ENCODE results near the gene LMF1.

Gene LMF1

GRCh38 chr16:928526-928925 is 42.3 kb downstream of the LMF1 start:
- DNase-seq (ENCODE audit: low spot score), result no peak

DNA sequence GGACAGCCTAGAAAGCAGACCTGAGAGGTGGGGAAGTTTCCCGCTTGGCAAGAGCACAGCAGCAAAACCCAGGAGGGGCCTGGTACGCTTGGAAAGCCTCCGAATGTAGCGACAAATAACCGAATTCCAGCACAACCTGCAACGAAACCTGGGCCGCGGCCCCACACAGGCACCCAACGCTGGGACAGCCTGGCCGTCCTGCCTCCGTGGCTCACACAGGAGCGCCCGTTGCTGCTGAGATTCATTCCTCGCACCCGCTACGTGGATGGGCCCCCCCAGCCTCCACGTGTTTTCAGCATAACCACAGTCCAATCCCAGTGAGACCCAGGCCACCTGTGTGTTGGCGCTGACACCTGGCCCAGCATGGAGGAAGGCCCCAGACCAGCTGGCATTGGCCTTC is 42.9 kb downstream of the LMF1 start:
- DNase-seq (ENCODE audit: low spot score), result no peak

DNA sequence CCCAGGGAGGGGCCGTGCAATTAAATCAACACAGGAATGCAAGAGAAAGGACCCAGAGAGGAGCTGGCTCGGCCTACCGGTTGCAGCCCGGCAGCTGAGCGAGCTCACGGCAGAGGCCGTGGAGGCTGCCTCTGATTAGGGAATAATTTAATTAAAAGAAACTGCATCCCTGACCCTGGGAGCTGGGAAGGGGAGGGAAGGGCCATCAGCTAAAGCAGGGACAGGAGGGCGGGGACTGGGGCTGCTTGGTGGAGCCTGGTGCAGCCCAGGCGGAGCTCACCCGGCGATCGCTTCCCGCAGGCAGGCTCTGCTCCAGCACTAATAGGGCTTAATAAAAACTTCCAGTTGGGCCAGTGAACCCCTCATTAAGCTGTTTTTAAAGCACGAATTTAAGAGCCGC is 43.4 kb downstream of the LMF1 start:
- no peak for DNase-seq (ENCODE audit: low spot score)

- no peak for DNase-seq (ENCODE audit: low spot score)
Observed at GRCh38 chr16:926715-927114, 44.1 kb downstream of the LMF1 start.

DNA sequence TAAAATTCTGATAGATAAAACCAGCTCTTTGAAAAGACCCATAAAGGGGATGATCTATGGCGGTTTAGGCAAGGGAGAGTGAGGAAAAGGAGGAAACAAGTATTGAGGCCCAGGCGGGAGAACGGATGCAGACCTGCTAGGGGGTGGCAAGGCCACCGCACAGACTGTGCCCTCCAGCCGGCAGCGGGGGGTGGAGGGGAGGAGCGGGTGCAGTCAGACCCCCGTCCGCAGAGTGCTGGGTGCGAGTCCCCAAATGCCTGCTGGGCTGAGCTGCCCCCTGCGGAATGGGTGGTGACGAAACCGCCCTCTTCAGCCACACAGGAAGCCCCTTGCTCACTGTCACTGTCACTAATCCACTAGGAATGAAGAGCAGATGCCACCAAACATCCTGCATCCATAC is 46.0 kb downstream of the LMF1 start:
- DNase-seq (ENCODE audit: low spot score), result no peak

GRCh38 chr16:924063-924462 is 46.7 kb downstream of the LMF1 start:
- no peak for DNase-seq (ENCODE audit: low spot score)

GRCh38 chr16:923184-923583 is 47.6 kb downstream of the LMF1 start:
- DNase-seq (ENCODE audit: low spot score), result no peak

DNA sequence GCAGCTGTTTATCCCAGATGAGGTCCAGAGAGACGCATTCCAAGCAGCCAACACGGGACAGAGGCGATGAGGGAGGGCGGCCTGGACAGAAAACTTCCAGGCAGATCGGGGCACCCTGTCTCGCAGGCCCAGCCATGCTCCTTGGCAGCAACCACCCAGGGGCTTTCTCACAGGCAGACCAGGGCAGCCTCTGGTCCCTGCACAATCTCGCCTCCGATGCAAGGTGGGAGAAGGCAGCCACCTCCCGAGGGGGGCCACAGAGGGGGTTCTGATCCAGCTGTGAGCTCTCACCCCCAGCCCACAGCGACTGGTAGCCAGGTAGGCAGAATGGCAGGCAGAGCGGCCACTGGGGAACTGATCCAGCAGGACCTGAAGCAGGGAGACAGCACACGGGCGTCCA is 48.7 kb downstream of the LMF1 start:
- no peak for DNase-seq (ENCODE audit: low spot score)

GRCh38 chr16:921321-921905 is 49.4 kb downstream of the LMF1 start:
- no peak for DNase-seq (ENCODE audit: low spot score)

GRCh38 chr16:920717-921116 is 50.1 kb downstream of the LMF1 start:
- no peak for DNase-seq (ENCODE audit: low spot score)

- DNase-seq (ENCODE audit: low spot score), result no peak
Observed at GRCh38 chr16:920051-920681, 50.6 kb downstream of the LMF1 start.

- no peak for DNase-seq (ENCODE audit: low spot score)
Observed at GRCh38 chr16:919658-920050, 51.1 kb downstream of the LMF1 start.

GRCh38 chr16:918741-919657 is 51.8 kb downstream of the LMF1 start:
- no peak for DNase-seq (ENCODE audit: low spot score)

- no peak for DNase-seq (ENCODE audit: low spot score)
Observed at GRCh38 chr16:918068-918467, 52.7 kb downstream of the LMF1 start.

GRCh38 chr16:917591-918061 is 53.2 kb downstream of the LMF1 start:
- no peak for DNase-seq (ENCODE audit: low spot score)

DNA sequence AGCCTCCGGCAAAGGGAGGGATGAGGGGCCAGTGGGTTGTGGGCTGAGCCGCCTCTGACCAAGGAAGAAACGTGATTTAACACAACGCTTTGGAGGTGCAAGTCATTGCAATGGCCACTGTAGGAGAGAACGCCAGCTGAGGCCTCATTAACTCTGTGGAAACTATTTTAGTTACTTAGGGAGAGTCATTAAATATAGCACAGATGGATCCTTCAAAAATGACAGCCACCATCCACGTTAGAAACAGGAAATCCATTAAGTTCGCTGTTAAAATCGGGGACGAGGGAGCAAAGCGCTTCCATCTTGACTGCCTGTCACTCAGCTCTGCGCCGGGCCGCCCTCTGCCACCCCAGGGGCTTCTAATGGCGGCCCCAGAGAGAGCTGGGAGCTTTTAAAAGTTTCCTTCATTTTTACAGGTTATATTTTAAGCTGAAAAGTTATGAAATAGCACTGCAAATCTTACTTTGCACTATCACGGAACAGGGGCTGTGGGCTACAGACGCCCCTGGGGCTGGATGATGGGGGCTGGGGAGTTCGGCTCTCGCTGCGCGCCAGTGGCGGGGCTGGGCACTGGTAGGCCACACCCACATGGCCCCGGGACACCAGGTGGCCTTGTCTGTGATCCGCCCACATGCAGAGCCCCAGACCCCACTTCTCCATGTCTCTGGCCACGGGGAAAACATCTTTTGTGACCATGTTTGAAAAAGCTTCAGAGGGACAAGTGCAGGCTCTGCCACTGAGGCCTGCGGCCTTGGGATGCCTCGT is 54.6 kb downstream of the LMF1 start:
- DNase-seq (ENCODE audit: low spot score), result no peak

DNA sequence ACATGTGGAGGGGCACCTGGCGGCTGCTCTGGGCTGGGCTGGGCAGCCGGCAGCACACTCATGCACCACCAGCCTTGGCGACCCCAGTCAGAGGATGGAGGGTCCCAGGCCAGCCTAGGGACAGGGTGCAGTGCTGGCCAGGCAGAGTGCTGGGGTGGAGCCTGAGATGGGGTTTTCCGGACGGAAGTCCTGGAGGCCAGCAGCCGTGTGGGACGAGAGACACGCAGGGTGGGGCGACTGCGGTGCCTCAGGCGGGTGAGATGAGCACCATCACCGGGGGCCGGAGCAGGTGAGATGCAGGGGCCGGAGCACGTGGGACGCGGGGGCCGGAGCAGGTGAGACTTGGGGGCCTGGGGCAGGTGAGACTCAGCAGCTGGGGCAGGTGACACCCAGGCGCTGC is 55.2 kb downstream of the LMF1 start:
- DNase-seq (ENCODE audit: low spot score), result no peak

DNA sequence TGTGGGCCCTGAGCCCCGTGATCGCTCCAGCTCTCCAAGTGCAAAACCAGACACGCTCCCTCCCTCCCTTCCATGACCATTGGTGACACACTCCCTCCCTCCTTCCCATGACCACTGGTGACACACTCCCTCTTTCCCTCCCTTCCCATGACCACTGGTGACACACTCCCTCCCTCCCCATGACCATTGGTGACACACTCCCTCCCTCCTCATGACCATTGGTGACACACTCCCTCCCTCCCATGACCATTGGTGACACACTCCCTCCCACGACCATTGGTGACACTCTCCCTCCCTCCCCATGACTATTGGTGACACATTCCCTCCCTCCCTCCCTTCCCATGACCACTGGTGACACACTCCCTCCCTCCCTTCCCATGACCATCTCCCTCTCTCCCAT is 56.3 kb downstream of the LMF1 start:
- no peak for DNase-seq (ENCODE audit: low spot score)

DNA sequence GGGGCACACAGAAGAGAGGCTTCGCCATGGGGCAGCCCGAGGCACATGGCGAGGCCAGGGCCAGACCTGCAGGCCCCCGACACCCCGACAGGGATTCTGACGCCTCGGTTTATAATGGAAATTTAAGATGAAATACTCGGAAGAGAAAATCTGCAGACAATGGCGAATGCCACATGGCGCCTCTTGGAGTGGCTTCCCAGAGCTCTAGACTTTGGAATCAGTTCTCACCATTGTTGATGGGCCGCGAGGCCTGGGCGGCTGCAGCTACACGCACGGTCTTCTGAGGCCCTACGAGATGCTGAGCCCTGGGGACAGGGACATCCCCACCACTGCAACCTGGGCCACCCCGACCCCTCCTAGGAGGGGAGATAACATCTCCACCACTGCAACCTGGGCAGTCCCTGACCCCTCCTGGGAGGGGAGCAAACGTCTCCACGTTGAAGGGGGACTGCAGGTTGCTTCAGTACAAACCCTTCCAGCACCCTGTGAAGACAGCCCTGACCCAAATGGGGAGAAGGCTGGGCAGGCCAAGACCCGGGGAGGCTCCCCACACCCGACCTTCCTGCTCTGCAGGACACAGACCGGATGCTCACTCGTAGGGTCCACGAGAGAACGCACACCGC is 56.9 kb downstream of the LMF1 start:
- no peak for DNase-seq (ENCODE audit: low spot score)

GRCh38 chr16:912684-913613 is 57.8 kb downstream of the LMF1 start:
- no peak for DNase-seq (ENCODE audit: low spot score)

DNA sequence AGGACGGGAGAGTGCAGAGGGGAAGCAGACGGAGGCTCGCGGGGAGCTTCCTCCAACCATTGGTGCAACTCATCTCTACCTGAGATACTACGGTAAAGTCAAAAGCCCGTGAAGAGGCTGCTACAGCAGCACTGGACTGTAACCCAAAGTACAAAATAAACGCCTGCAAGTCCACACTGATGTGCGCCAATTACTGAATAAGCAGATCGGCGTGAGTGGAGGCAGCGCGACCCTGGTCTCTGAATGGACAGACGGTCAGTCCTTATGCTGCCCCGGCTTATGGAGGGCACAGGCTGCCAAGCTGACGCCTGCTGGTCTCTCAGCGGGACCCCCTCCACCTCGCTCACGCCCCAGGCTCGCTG is 58.5 kb downstream of the LMF1 start:
- DNase-seq (ENCODE audit: low spot score), result no peak
